Mesenchymal stem cell (in vitro differentiated cells and primary cell): ENCODE data around the gene NAP1L5.

Experiments used
- DNase-seq: peaks from one replicate; pipeline ENCODE4 v3.0.0-alpha.2; 2013
- H2AFZ ChIP-seq: one replicate; pipeline ENCODE4 v1.6.1; 2013; ENCODE audit warnings: low read depth, mild to moderate bottlenecking, control low read depth, inconsistent platforms, low read length, moderate library complexity
- H2AK5ac ChIP-seq: 2 replicates; pipeline ENCODE4 v1.6.1; 2013; ENCODE audit warnings: low read length, moderate library complexity, mild to moderate bottlenecking, inconsistent platforms; ENCODE audit not compliant: severe bottlenecking
- H2BK120ac ChIP-seq: one replicate; pipeline ENCODE4 v1.6.1; 2013; ENCODE audit warnings: low read depth, mild to moderate bottlenecking, inconsistent platforms, low read length, moderate library complexity
- H2BK12ac ChIP-seq, 2 experiments: one replicate each; pipeline ENCODE4 v1.6.1; 2013; ENCODE audit warnings: inconsistent platforms in 2 of 2, low read length in 2 of 2, mild to moderate bottlenecking in 2 of 2, moderate library complexity in 2 of 2, control low read depth in 1 of 2
- H2BK15ac ChIP-seq: one replicate; pipeline ENCODE4 v1.6.1; 2013; ENCODE audit warnings: mild to moderate bottlenecking, low read depth, inconsistent platforms; ENCODE audit not compliant: poor library complexity, severe bottlenecking
- H2BK5ac ChIP-seq: 2 replicates; pipeline ENCODE4 v1.6.1; 2013; ENCODE audit warnings: low read depth, mild to moderate bottlenecking, low read length, control low read depth, inconsistent platforms; ENCODE audit not compliant: poor library complexity, severe bottlenecking
- H3K14ac ChIP-seq, 2 experiments: one replicate each; pipeline ENCODE4 v1.6.1; 2013; ENCODE audit warnings: inconsistent platforms in 2 of 2, low read length in 2 of 2, control low read depth in 1 of 2, mild to moderate bottlenecking in 1 of 2, moderate library complexity in 1 of 2
- H3K18ac ChIP-seq, 2 experiments: one replicate each; pipeline ENCODE4 v1.6.1; 2013; ENCODE audit warnings: inconsistent platforms in 2 of 2, low read length in 2 of 2, control low read depth in 1 of 2, low read depth in 1 of 2, mild to moderate bottlenecking in 1 of 2
- H3K23ac ChIP-seq, 2 experiments: one replicate each; pipeline ENCODE4 v1.6.1; 2013; ENCODE audit warnings: inconsistent platforms in 2 of 2, low read length in 2 of 2, mild to moderate bottlenecking in 2 of 2, moderate library complexity in 2 of 2, control low read depth in 1 of 2
- H3K27ac ChIP-seq: 2 replicates; pipeline ENCODE4 v1.5.1; 2013; ENCODE audit warnings: mild to moderate bottlenecking, moderate library complexity, low read length, control low read depth, inconsistent platforms; ENCODE audit not compliant: poor library complexity, severe bottlenecking
- H3K27me3 ChIP-seq, 2 experiments: 2 replicates each; pipeline versions ENCODE4 v1.6.1 to v1.7.0; 2013; ENCODE audit warnings: low read length in 2 of 2, mild to moderate bottlenecking in 2 of 2, moderate library complexity in 2 of 2, control low read depth in 1 of 2, inconsistent platforms in 1 of 2; ENCODE audit not compliant: control insufficient read depth in 1 of 2, insufficient read depth in 1 of 2
- H3K36me3 ChIP-seq, 2 experiments: 2 replicates each; pipeline versions ENCODE4 v1.6.1 to v1.7.0; 2013; ENCODE audit warnings: low read length in 2 of 2, control low read depth in 1 of 2, inconsistent platforms in 1 of 2, low read depth in 1 of 2, mild to moderate bottlenecking in 1 of 2; ENCODE audit not compliant: insufficient read depth in 2 of 2, control insufficient read depth in 1 of 2
- H3K4ac ChIP-seq, 2 experiments: one replicate each; pipeline ENCODE4 v1.6.1; 2013; ENCODE audit warnings: inconsistent platforms in 2 of 2, low read length in 2 of 2, mild to moderate bottlenecking in 2 of 2, moderate library complexity in 2 of 2, control low read depth in 1 of 2, low read depth in 1 of 2
- H3K4me1 ChIP-seq: 2 replicates; pipeline ENCODE4 v1.6.1; 2013; ENCODE audit warnings: low read depth, low read length, control low read depth; ENCODE audit not compliant: control insufficient read depth, insufficient read depth
- H3K4me2 ChIP-seq: 2 replicates; pipeline ENCODE4 v1.6.1; 2013; ENCODE audit warnings: low read length, mild to moderate bottlenecking, inconsistent platforms; ENCODE audit not compliant: poor library complexity, severe bottlenecking
- H3K4me3 ChIP-seq, 2 experiments: 2 replicates each; pipeline versions ENCODE4 v1.5.1 to v1.7.0; 2013; ENCODE audit warnings: low read length in 2 of 2, mild to moderate bottlenecking in 2 of 2, control low read depth in 1 of 2, low read depth in 1 of 2; ENCODE audit not compliant: insufficient read depth in 1 of 2
- H3K79me1 ChIP-seq: replicated peaks from 2 replicates; pipeline ENCODE4 v1.6.1; 2013; ENCODE audit warnings: mild to moderate bottlenecking, control low read depth, low read length, inconsistent platforms; ENCODE audit not compliant: poor library complexity, severe bottlenecking
- H3K9ac ChIP-seq: 2 replicates; pipeline ENCODE4 v1.7.0; 2013; ENCODE audit warnings: mild to moderate bottlenecking, low read length, moderate library complexity
- H3K9me3 ChIP-seq: 2 replicates; pipeline ENCODE4 v1.7.0; 2013; ENCODE audit warnings: mild to moderate bottlenecking, low read length; ENCODE audit not compliant: control insufficient read depth
- H4K8ac ChIP-seq: one replicate; pipeline ENCODE4 v1.6.1; 2013; ENCODE audit warnings: inconsistent platforms, mild to moderate bottlenecking, low read length, moderate library complexity
- H4K91ac ChIP-seq: one replicate; pipeline ENCODE4 v1.6.1; 2013; ENCODE audit warnings: mild to moderate bottlenecking, low read length, inconsistent platforms
- WGBS: methylation state at CpG from one replicate; pipeline ENCODE4 v1.1.7; 2013; ENCODE audit warnings: mixed read lengths; 5-methylcytosine and 5-hydroxymethylcytosine counted together

Gene NAP1L5

DNA sequence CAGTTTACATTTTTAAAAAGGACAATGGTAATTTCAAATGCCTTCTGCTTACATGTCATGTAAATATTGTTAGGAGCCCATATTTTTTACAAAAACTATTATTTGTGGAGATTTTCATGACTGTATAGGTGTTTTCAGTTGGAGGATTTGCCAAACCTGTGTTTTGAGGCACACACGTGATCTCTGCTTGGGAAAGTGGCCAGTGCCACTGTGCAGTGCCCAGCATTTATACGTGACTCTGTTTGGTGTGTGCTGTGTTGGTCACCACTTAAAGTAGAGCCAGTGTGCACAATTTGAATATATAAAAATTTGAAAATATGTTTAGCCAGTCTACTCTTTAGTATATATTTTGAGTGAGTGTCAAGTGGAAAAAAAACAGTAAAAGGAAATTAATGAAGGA lies 26.8 kb upstream of the NAP1L5 start:
- H3K36me3 ChIP-seq = peaks cover 24 to 69% of the 10 kb centered on the region in 2 experiments
- H3K4me2 ChIP-seq = no peak overlapping the region
- no peak overlapping the region for H3K18ac ChIP-seq
- H3K14ac ChIP-seq = no peak overlapping the region
- H3K9me3 ChIP-seq = no peaks in the 10 kb centered on the region
- no peak overlapping the region for H2BK12ac ChIP-seq
- no peak for DNase-seq
- H2AK5ac ChIP-seq = no peak overlapping the region
- no peak overlapping the region for H4K91ac ChIP-seq
- H3K23ac ChIP-seq = no peak overlapping the region
- no peak overlapping the region for H3K4me3 ChIP-seq
- H2BK15ac ChIP-seq = no peak overlapping the region
- H4K8ac ChIP-seq = no peak overlapping the region
- H2BK120ac ChIP-seq = no peak overlapping the region
- no peak overlapping the region for H3K9ac ChIP-seq
- no peaks in the 10 kb centered on the region for H3K79me1 ChIP-seq
- 100% methylated on average over 1 of the region's 2 CpGs for WGBS
- H3K27ac ChIP-seq = no peak overlapping the region
- no peak overlapping the region for H2BK5ac ChIP-seq
- H2AFZ ChIP-seq = no peak overlapping the region
- H3K4me1 ChIP-seq = no peaks in the 10 kb centered on the region
- no peaks in the 10 kb centered on the region for H3K27me3 ChIP-seq
- no peak overlapping the region for H3K4ac ChIP-seq

DNA sequence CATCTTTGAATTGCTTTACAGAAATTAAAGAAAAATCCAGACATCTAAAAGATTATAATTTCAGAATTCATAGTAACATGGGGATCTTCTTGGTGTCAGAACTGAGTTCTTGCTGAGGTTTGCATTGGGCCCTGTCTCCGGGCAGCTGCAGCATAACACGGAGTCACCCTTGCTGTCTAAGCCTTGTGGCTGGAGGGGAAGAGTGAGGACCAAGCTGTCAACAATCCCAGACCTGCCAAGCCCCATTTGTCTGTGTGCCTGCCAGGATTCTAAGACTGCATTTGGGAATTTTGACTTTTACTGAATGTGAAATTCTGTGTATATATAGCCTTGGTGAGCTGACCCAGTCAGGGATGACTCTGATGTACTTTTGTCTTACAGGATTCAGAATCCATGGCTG lies 25.2 kb upstream of the NAP1L5 start:
- Histone ChIP-seq H3K4me2 (no peak overlapping the region), H2BK5ac (no peak overlapping the region), H4K8ac (no peak overlapping the region), H3K27me3 (no peaks in the 10 kb centered on the region), H3K23ac (no peak overlapping the region), H3K4ac (no peak overlapping the region), H3K79me1 (no peaks in the 10 kb centered on the region), H3K9ac (no peak overlapping the region), H3K4me3 (no peak overlapping the region), H3K18ac (no peak overlapping the region), H2AFZ (no peak overlapping the region), H3K36me3 (peaks cover 20 to 59% of the 10 kb centered on the region in 2 experiments), H2BK15ac (no peak overlapping the region), H3K27ac (no peak overlapping the region), H2BK12ac (no peak overlapping the region), H2BK120ac (no peak overlapping the region), H3K14ac (no peak overlapping the region), H4K91ac (no peak overlapping the region), H2AK5ac (no peak overlapping the region), H3K4me1 (no peaks in the 10 kb centered on the region), H3K9me3 (peaks cover 4% of the 10 kb centered on the region)
- DNase-seq = no peak
- 100% methylated on average over 2 of the region's 2 CpGs for WGBS

DNA sequence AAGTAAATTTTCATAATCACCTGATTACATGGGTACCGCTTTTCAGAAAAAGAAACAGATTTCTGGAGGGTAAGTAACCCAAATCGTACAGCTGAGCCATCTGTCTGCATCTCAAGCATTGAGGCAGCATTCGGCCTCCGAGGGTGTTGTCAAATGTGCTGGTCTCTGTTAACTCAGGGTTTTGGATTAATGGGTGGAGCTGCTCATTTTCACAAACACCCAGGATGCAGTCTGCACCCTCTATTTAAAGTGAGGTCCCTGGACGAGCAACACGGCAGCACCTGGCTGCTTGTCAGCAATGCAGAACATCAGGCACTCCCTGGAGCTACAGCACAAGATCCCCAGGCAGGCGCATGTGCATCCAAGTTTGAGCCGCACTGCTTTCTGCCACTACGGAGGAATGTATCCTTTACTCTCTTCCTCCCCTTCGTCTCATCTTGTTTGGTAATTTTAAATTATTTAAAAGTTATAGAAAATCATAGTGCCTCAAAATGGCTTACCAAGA lies 24.7 kb upstream of the NAP1L5 start:
- H4K91ac ChIP-seq = no peak overlapping the region
- no peak overlapping the region for H3K4me2 ChIP-seq
- no peak overlapping the region for H2BK12ac ChIP-seq
- H3K4ac ChIP-seq = no peak overlapping the region
- no peak overlapping the region for H3K9ac ChIP-seq
- no peak for DNase-seq
- H3K14ac ChIP-seq = no peak overlapping the region
- 95% methylated on average over 8 of the region's 10 CpGs for WGBS
- no peak overlapping the region for H4K8ac ChIP-seq
- no peaks in the 10 kb centered on the region for H3K4me1 ChIP-seq
- peaks cover 16 to 59% of the 10 kb centered on the region in 2 experiments for H3K36me3 ChIP-seq
- H2BK5ac ChIP-seq = no peak overlapping the region
- H2AK5ac ChIP-seq = no peak overlapping the region
- no peak overlapping the region for H2BK15ac ChIP-seq
- no peak overlapping the region for H3K23ac ChIP-seq
- no peak overlapping the region for H3K27ac ChIP-seq
- H3K27me3 ChIP-seq = no peaks in the 10 kb centered on the region
- no peaks in the 10 kb centered on the region for H3K79me1 ChIP-seq
- no peak overlapping the region for H2AFZ ChIP-seq
- H3K4me3 ChIP-seq = no peak overlapping the region
- no peak overlapping the region for H3K18ac ChIP-seq
- no peak overlapping the region for H2BK120ac ChIP-seq
- peaks cover 9% of the 10 kb centered on the region for H3K9me3 ChIP-seq

DNA sequence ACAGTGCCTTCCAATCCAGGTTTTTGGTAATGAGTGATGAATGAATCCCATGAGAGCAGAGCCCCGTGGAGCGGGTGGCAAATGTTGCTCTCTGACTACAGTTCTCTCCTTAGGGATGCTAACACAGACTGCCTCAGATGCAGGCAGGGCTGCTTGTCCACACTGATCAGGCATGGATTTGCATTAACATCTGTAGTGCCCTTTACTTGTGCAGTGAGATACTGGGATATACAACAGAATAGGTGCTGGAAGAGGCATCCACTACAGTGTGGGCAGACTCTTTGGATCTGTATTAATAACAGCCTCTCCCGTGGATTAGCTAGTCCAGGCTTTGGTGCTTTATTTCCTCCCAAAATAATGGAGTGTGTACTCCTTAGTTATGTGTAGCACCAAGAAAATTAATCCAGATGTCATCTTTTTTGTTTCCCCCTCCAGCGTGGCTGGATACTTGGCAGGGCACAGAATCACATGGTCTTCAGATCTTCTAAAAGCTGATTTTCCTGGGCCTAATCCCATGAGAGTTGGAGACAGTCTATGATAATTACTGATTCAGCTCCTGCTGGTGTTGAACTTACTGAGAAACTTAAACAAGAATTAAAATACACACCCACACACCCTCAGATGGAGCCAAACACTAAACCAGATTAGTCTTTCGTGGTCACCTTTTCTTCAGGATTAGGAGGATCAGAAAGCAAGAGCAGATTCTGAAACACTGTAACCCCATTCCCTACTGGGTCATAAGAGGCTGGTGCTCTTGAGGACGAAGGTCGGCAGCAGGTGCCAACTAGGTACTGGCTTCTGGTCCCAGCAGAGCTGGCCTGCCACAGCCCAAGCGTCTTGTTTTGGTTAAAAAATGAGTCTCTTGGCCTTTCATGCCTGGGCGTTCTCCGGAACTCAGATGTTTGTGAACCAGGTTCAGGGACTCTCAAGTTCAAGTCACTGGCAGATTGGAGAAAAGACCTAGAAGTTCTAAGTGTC lies 23.1 kb upstream of the NAP1L5 start:
- Histone ChIP-seq H3K23ac (no peak overlapping the region), H3K18ac (no peak overlapping the region), H3K4ac (no peak overlapping the region), H2BK15ac (no peak overlapping the region), H3K4me1 (no peaks in the 10 kb centered on the region), H2BK120ac (no peak overlapping the region), H3K14ac (no peak overlapping the region), H3K4me3 (no peak overlapping the region), H3K79me1 (no peaks in the 10 kb centered on the region), H2AK5ac (no peak overlapping the region), H2AFZ (no peak overlapping the region), H4K91ac (no peak overlapping the region), H3K9me3 (peaks cover 17% of the 10 kb centered on the region), H3K36me3 (peaks cover 12 to 64% of the 10 kb centered on the region in 2 experiments), H3K9ac (peak overlapping the region; percentile 0), H2BK5ac (no peak overlapping the region), H2BK12ac (no peak overlapping the region), H3K4me2 (no peak overlapping the region), H3K27me3 (no peaks in the 10 kb centered on the region), H3K27ac (no peak overlapping the region), H4K8ac (no peak overlapping the region)
- WGBS = 91% methylated on average over 10 of the region's 10 CpGs
- no peak for DNase-seq
